Right atrium auricular region (tissue), 2 donors: ENCODE data around the gene OR5AU1. TPM values are rescaled to one million over a fixed set of nuclear protein-coding genes. Genes with fewer than 3 reads are reported as not detected.

Experiments used
- DNase-seq: peaks from one replicate; pipeline ENCODE4 v3.0.0-alpha.2; 2019; ENCODE audit warnings: low spot score
- H3K27ac ChIP-seq, 2 donors: fragments of 200-600 bp; sonication (generic); 1 replicate in 1 of 2; 2 replicates in 1 of 2; pipeline ENCODE4 v1.5.1; 2016 to 2019
- H3K27me3 ChIP-seq, 2 donors: fragments of 200-600 bp; sonication (generic); one replicate each; pipeline versions ENCODE4 v1.5.1 to v1.6.0; 2017 to 2019
- H3K36me3 ChIP-seq: fragments of 200-600 bp; sonication (generic); one replicate; pipeline ENCODE4 v1.5.1; 2016
- H3K4me1 ChIP-seq, 2 donors: fragments of 200-600 bp; sonication (generic); one replicate each; pipeline versions ENCODE4 v1.5.1 to v1.6.0; 2017 to 2019
- H3K4me3 ChIP-seq, 2 donors: fragments of 200-600 bp; sonication (generic); 1 replicate in 1 of 2; 2 replicates in 1 of 2; pipeline ENCODE4 v1.5.1; 2017 to 2019; ENCODE audit warnings: mild to moderate bottlenecking in 1 of 2, moderate library complexity in 1 of 2
- H3K9me3 ChIP-seq, 2 donors: fragments of 200-600 bp; sonication (generic); one replicate each; pipeline ENCODE4 v1.5.1; 2019
- total RNA-seq, 2 donors: library from RNA; depleted of rRNA; stranded (reverse); fragments of >200 nt; gene quantifications; one replicate each; pipeline ENCODE4 v1.1.0, GENCODE V29; 2016
- TF ChIP-seq, protein P1 (sequence below), 2 donors: fragments of 200-600 bp; sonication (generic); IDR thresholded peaks; one replicate each; pipeline ENCODE4 v1.5.1; 2019; ENCODE audit warnings: antibody characterized with exemption in 2 of 2

Gene OR5AU1
- total RNA-seq, 2 donors from 2014 or later, result not detected

- H3K27ac ChIP-seq, result no peak overlapping the region
- no peak for DNase-seq
- peaks cover 0 to 5% of the 10 kb centered on the region in 2 donors for H3K4me1 ChIP-seq
- no peak overlapping the region for H3K4me3 ChIP-seq
- H3K36me3 ChIP-seq, result no peaks in the 10 kb centered on the region
- H3K27me3 ChIP-seq, result no peaks in the 10 kb centered on the region
- TF ChIP-seq, protein P1, sequence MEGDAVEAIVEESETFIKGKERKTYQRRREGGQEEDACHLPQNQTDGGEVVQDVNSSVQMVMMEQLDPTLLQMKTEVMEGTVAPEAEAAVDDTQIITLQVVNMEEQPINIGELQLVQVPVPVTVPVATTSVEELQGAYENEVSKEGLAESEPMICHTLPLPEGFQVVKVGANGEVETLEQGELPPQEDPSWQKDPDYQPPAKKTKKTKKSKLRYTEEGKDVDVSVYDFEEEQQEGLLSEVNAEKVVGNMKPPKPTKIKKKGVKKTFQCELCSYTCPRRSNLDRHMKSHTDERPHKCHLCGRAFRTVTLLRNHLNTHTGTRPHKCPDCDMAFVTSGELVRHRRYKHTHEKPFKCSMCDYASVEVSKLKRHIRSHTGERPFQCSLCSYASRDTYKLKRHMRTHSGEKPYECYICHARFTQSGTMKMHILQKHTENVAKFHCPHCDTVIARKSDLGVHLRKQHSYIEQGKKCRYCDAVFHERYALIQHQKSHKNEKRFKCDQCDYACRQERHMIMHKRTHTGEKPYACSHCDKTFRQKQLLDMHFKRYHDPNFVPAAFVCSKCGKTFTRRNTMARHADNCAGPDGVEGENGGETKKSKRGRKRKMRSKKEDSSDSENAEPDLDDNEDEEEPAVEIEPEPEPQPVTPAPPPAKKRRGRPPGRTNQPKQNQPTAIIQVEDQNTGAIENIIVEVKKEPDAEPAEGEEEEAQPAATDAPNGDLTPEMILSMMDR (IDR thresholded peaks at IDR 0.05), result no peak
- H3K9me3 ChIP-seq, result peaks cover 0 to 8% of the 10 kb centered on the region in 2 donors
Measured at GRCh38 chr14:21194597-21194996, 38.7 kb upstream of the OR5AU1 start.

DNA sequence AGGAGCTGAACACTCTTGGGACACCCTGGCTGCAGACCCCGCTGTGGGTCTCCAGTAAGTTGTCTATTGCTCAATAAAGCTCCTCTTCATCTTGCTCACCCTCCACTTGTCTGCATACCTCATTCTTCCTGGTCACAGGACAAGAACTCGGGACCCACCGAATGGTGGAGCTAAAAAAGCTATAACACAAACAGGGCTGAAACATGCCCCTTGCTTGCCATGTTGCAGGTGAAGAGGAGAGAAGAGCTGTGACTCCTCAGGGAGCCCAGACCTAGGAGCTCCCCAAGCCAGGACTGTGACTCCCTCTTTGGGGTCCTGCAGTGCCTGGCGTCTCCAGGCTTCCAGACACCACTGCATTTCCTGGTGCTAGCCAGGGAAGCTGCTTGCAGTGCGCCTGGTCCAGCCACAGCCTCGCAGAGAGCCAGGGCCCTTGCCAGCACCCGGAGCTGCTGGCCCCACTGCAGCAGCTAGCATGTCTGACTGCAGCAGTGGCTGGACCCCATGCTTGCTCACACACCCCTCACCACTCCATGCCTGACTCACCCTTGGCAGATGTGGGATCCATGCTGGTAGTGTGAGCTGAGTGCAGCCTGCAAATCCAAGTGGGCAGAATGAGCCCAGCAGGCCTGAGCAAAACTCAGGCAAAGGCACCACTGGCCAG lies 37.1 kb upstream of the OR5AU1 start:
- H3K27me3 ChIP-seq, result no peaks in the 10 kb centered on the region
- DNase-seq, result no peak
- peaks cover 0 to 5% of the 10 kb centered on the region in 2 donors for H3K4me1 ChIP-seq
- peaks cover 0 to 8% of the 10 kb centered on the region in 2 donors for H3K9me3 ChIP-seq
- no peak overlapping the region for H3K27ac ChIP-seq
- H3K4me3 ChIP-seq, result no peak overlapping the region
- no peaks in the 10 kb centered on the region for H3K36me3 ChIP-seq
- TF ChIP-seq, protein P1 (IDR thresholded peaks at IDR 0.05), result no peak

- Histone ChIP-seq H3K27me3 (no peaks in the 10 kb centered on the region), H3K36me3 (no peaks in the 10 kb centered on the region), H3K4me1 (peaks cover 0 to 5% of the 10 kb centered on the region in 2 donors), H3K27ac (no peak overlapping the region), H3K9me3 (peaks cover 0 to 7% of the 10 kb centered on the region in 2 donors), H3K4me3 (peak overlapping the region in 1 of 2 donors; percentile 40)
- TF ChIP-seq, protein P1 (IDR thresholded peaks at IDR 0.05), result no peak
- DNase-seq, result no peak
Measured at GRCh38 chr14:21192447-21192822, 36.6 kb upstream of the OR5AU1 start.

GRCh38 chr14:21191809-21192446 lies 36.1 kb upstream of the OR5AU1 start:
- no peaks in the 10 kb centered on the region for H3K36me3 ChIP-seq
- TF ChIP-seq, protein P1 (IDR thresholded peaks at IDR 0.05), result no peak
- DNase-seq, result no peak
- no peak overlapping the region for H3K27ac ChIP-seq
- H3K9me3 ChIP-seq, result peaks cover 0 to 2% of the 10 kb centered on the region in 2 donors
- peaks cover 0 to 5% of the 10 kb centered on the region in 2 donors for H3K4me1 ChIP-seq
- H3K27me3 ChIP-seq, result no peaks in the 10 kb centered on the region
- peak overlapping the region; percentile 1 to 40 for H3K4me3 ChIP-seq

DNA sequence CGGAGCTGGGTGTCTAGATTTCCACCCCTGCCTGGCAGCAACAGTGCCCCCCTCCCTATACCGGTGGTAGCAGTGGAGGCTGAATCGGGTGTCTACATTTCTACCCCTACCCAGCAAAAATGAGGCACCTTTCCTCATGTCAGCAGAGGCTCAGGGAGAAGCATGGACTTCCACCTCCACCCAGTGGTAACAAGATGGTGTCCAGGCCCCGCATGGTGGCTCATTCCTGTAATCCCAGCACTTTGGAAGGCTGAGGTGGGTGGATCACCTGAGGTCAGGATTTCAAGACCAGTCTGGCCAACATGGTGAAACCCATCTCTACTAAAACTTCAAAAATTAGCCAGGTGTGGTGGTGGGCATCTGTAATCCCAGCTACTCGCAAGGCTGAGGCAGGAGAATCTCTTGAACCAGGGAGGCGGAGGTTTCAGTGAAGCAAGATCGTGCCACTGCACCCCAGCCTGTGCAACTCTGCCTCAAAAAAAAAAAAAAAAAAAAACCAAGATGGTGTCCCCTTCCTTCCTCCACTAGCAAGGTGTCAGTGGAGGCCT lies 35.5 kb upstream of the OR5AU1 start:
- no peaks in the 10 kb centered on the region for H3K36me3 ChIP-seq
- H3K4me3 ChIP-seq, result peak overlapping the region in 1 of 2 donors; percentile 40
- H3K4me1 ChIP-seq, result peaks cover 0 to 5% of the 10 kb centered on the region in 2 donors
- TF ChIP-seq, protein P1 (IDR thresholded peaks at IDR 0.05), result no peak
- H3K9me3 ChIP-seq, result no peaks in the 10 kb centered on the region
- no peak for DNase-seq
- no peak overlapping the region for H3K27ac ChIP-seq
- H3K27me3 ChIP-seq, result no peaks in the 10 kb centered on the region
